CD14-positive monocyte (primary cell): Measurements from ENCODE around the gene KRTAP5-3. TPM values are rescaled to one million over a fixed set of nuclear protein-coding genes. Genes with fewer than 3 reads are reported as not detected.

ENCODE experiments used
- DNase-seq, 3 donors: peaks; one replicate each; pipeline ENCODE4 v3.0.0-alpha.2; 2011 to 2022
- H2AFZ ChIP-seq: 2 replicates; pipeline ENCODE4 v1.6.0; 2012; ENCODE audit warnings: mild to moderate bottlenecking, low read depth, low read length, inconsistent platforms; ENCODE audit not compliant: insufficient read depth, poor library complexity, severe bottlenecking
- H3K27ac ChIP-seq, 2 donors: 1 replicate in 1 of 2; 2 replicates in 1 of 2; pipeline ENCODE4 v1.5.1; 2012 to 2013; ENCODE audit warnings: low read length in 2 of 2, control low read depth in 1 of 2, inconsistent platforms in 1 of 2, low read depth in 1 of 2, mild to moderate bottlenecking in 1 of 2
- H3K27me3 ChIP-seq, 2 donors: one replicate each; pipeline versions ENCODE4 v1.6.0 to v1.6.1; 2011 to 2013; ENCODE audit warnings: low read length in 2 of 2; ENCODE audit not compliant: control insufficient read depth in 2 of 2, insufficient read depth in 2 of 2
- H3K36me3 ChIP-seq, 2 donors: replicated peaks in 1 of 2; 1 replicate in 1 of 2; 2 replicates in 1 of 2; pipeline versions ENCODE4 v1.5.1 to v1.6.1; 2012 to 2013; ENCODE audit warnings: low read length in 2 of 2, control low read depth in 1 of 2, inconsistent platforms in 1 of 2, mild to moderate bottlenecking in 1 of 2; ENCODE audit not compliant: insufficient read depth in 2 of 2, control insufficient read depth in 1 of 2
- H3K4me1 ChIP-seq, 2 donors: 1 replicate in 1 of 2; 2 replicates in 1 of 2; pipeline versions ENCODE4 v1.5.1 to v1.6.1; 2012 to 2013; ENCODE audit warnings: low read length in 2 of 2, control low read depth in 1 of 2, inconsistent platforms in 1 of 2, mild to moderate bottlenecking in 1 of 2, moderate library complexity in 1 of 2; ENCODE audit not compliant: insufficient read depth in 2 of 2, control insufficient read depth in 1 of 2
- H3K4me2 ChIP-seq: replicated peaks from 2 replicates; pipeline ENCODE3; 2012; ENCODE audit warnings: low read length, moderate library complexity, mild to moderate bottlenecking; ENCODE audit not compliant: poor library complexity, severe bottlenecking; ENCODE audit errors: extremely low read depth
- H3K4me3 ChIP-seq, 3 experiments: fragments of 200-600 bp in 1 of 3; sonication (generic) in 1 of 3; replicated peaks in 1 of 3; 1 replicate in 2 of 3; 2 replicates in 1 of 3; pipeline ENCODE4 v1.5.1; 2011 to 2013; ENCODE audit warnings: low read length in 3 of 3, mild to moderate bottlenecking in 3 of 3, control low read depth in 2 of 3, low read depth in 2 of 3, inconsistent platforms in 1 of 3, moderate library complexity in 1 of 3
- H3K79me2 ChIP-seq: 2 replicates; pipeline ENCODE4 v1.6.0; 2012; ENCODE audit warnings: mild to moderate bottlenecking, control low read depth, inconsistent platforms, low read length, moderate library complexity; ENCODE audit not compliant: insufficient read depth
- H3K9ac ChIP-seq: 2 replicates; pipeline ENCODE4 v1.6.0; 2017; ENCODE audit warnings: low read length, mild to moderate bottlenecking; ENCODE audit not compliant: insufficient read depth, poor library complexity, severe bottlenecking
- H3K9me3 ChIP-seq, 2 donors: replicated peaks in 1 of 2; 1 replicate in 1 of 2; 2 replicates in 1 of 2; pipeline versions ENCODE4 v1.5.1 to v1.6.1; 2012 to 2013; ENCODE audit warnings: low read length in 2 of 2, control low read depth in 1 of 2; ENCODE audit not compliant: control insufficient read depth in 1 of 2, insufficient read depth in 1 of 2
- H4K20me1 ChIP-seq: 2 replicates; pipeline ENCODE4 v1.6.0; 2012; ENCODE audit warnings: mild to moderate bottlenecking, low read length, control low read depth, moderate library complexity; ENCODE audit not compliant: insufficient read depth
- H3K27ac Mint-ChIP-seq, 7 donors: one replicate each; pipeline ENCODE4 v1.8.0; 2020; ENCODE audit warnings: mild to moderate bottlenecking in 7 of 7, mixed read lengths in 7 of 7, moderate library complexity in 6 of 7, inconsistent platforms in 2 of 7
- H3K27me3 Mint-ChIP-seq, 3 donors: one replicate each; pipeline ENCODE4 v1.8.0; 2021 to 2022; ENCODE audit warnings: low read depth in 3 of 3, mild to moderate bottlenecking in 3 of 3, mixed read lengths in 3 of 3, moderate library complexity in 3 of 3, inconsistent platforms in 1 of 3
- H3K36me3 Mint-ChIP-seq, 2 donors: one replicate each; pipeline ENCODE4 v1.8.0; 2020; ENCODE audit warnings: mixed read lengths in 2 of 2, inconsistent platforms in 1 of 2, mild to moderate bottlenecking in 1 of 2
- H3K4me1 Mint-ChIP-seq: one replicate; pipeline ENCODE4 v1.8.0; 2020; ENCODE audit warnings: mild to moderate bottlenecking, mixed read lengths
- H3K4me3 Mint-ChIP-seq, 2 donors: one replicate each; pipeline ENCODE4 v1.8.0; 2020; ENCODE audit warnings: mild to moderate bottlenecking in 2 of 2, mixed read lengths in 2 of 2, moderate library complexity in 1 of 2
- H3K9me3 Mint-ChIP-seq, 7 donors: one replicate each; pipeline ENCODE4 v1.8.0; 2020 to 2022; ENCODE audit warnings: mixed read lengths in 7 of 7, mild to moderate bottlenecking in 6 of 7, moderate library complexity in 6 of 7, inconsistent platforms in 2 of 7
- CTCF ChIP-seq: fragments of 200-600 bp; IDR thresholded peaks from one replicate; pipeline ENCODE4 v1.8.0; 2022; ENCODE audit warnings: antibody characterized with exemption, mild to moderate bottlenecking
- WGBS: methylation state at CpG from one replicate; pipeline ENCODE4 v1.1.5; 2013; ENCODE audit warnings: missing lambda C conversion rate; ENCODE audit not compliant: insufficient coverage; 5-methylcytosine and 5-hydroxymethylcytosine counted together
- intact Hi-C, 2 donors: fragments of 100-400 bp; cut with micrococcal nuclease; formaldehyde crosslinking; loops; one replicate each; pipeline versions ENCODE4 v1.15.0 to v1.15.1; 2023
- polyA plus RNA-seq, 3 donors: library from polyadenylated mRNA; depleted of rRNA in 1 of 3; unstranded in 2 of 3; stranded (reverse) in 1 of 3; fragments of 300-500 nt in 2 of 3; fragments of >200 nt in 1 of 3; fragmentation: Illumina TruSeq in 2 of 3; gene quantifications; 1 replicate in 2 of 3; 2 replicates in 1 of 3; pipeline ENCODE4 v1.2.3, GENCODE V29; 2012 to 2021

The KRTAP5-3 gene
- polyA plus RNA-seq, 3 donors: not detected

GRCh38 chr11:1636291-1636950 lies 28.2 kb upstream of the KRTAP5-3 start:
- 95% methylated on average over 12 of the region's 19 CpGs for WGBS
- Histone ChIP-seq H3K36me3 (no peaks in the 10 kb centered on the region), H3K4me3 (no peak overlapping the region), H3K27me3 (no peaks in the 10 kb centered on the region), H3K27ac (no peak overlapping the region), H3K9me3 (no peaks in the 10 kb centered on the region), H4K20me1 (no peaks in the 10 kb centered on the region), H3K4me1 (no peaks in the 10 kb centered on the region), H3K9ac (no peak overlapping the region), H3K79me2 (no peaks in the 10 kb centered on the region), H2AFZ (no peak overlapping the region), H3K4me2 (no peak overlapping the region)
- peaks cover 8 to 36% (median 29%) of the 10 kb centered on the region in 3 donors for H3K27me3 Mint-ChIP-seq
- no peaks in the 10 kb centered on the region for H3K36me3 Mint-ChIP-seq
- H3K4me1 Mint-ChIP-seq: no peaks in the 10 kb centered on the region
- no peak overlapping the region for H3K27ac Mint-ChIP-seq
- no peak for DNase-seq
- intact Hi-C loops: no loop called here
- TF ChIP-seq CTCF: no peak
- H3K4me3 Mint-ChIP-seq: no peak overlapping the region
- H3K9me3 Mint-ChIP-seq: no peaks in the 10 kb centered on the region

GRCh38 chr11:1633864-1634263 lies 25.6 kb upstream of the KRTAP5-3 start:
- peaks cover 10 to 38% (median 25%) of the 10 kb centered on the region in 3 donors for H3K27me3 Mint-ChIP-seq
- Histone ChIP-seq H3K27me3 (peaks cover 0 to 5% of the 10 kb centered on the region in 2 donors), H3K79me2 (no peaks in the 10 kb centered on the region), H3K9me3 (no peaks in the 10 kb centered on the region), H3K4me3 (no peak overlapping the region), H4K20me1 (no peaks in the 10 kb centered on the region), H2AFZ (no peak overlapping the region), H3K36me3 (no peaks in the 10 kb centered on the region), H3K4me2 (no peak overlapping the region), H3K27ac (no peak overlapping the region), H3K9ac (no peak overlapping the region), H3K4me1 (no peaks in the 10 kb centered on the region)
- no peak for TF ChIP-seq CTCF
- no peak overlapping the region for H3K27ac Mint-ChIP-seq
- no peaks in the 10 kb centered on the region for H3K36me3 Mint-ChIP-seq
- 89% methylated on average over 10 of the region's 10 CpGs for WGBS
- no peak overlapping the region for H3K4me3 Mint-ChIP-seq
- H3K4me1 Mint-ChIP-seq: peaks cover 1% of the 10 kb centered on the region
- no peak for DNase-seq
- intact Hi-C loops: no loop called here
- H3K9me3 Mint-ChIP-seq: no peaks in the 10 kb centered on the region
